Measurements from ENCODE around the gene LIPN.

Gene LIPN, protein sequence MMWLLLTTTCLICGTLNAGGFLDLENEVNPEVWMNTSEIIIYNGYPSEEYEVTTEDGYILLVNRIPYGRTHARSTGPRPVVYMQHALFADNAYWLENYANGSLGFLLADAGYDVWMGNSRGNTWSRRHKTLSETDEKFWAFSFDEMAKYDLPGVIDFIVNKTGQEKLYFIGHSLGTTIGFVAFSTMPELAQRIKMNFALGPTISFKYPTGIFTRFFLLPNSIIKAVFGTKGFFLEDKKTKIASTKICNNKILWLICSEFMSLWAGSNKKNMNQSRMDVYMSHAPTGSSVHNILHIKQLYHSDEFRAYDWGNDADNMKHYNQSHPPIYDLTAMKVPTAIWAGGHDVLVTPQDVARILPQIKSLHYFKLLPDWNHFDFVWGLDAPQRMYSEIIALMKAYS

GRCh38 chr10:88759366-88760101 lies at the start of gene LIPN:
Gene LIPN, plus strand, starts transcription at chr10:88760020. Its CDS starts 1,386 bp downstream, at chr10:88761406.
- POLR2A ChIA-PET (ENCODE audit: low non-redundant PET): no interaction called here
- no peak for DNase-seq (ENCODE audit: low spot score)
- CTCF ChIA-PET: no interaction called here
- H3K27ac ChIP-seq: no peak within 1 kb of the TSS
- TF ChIP-seq, protein P1, sequence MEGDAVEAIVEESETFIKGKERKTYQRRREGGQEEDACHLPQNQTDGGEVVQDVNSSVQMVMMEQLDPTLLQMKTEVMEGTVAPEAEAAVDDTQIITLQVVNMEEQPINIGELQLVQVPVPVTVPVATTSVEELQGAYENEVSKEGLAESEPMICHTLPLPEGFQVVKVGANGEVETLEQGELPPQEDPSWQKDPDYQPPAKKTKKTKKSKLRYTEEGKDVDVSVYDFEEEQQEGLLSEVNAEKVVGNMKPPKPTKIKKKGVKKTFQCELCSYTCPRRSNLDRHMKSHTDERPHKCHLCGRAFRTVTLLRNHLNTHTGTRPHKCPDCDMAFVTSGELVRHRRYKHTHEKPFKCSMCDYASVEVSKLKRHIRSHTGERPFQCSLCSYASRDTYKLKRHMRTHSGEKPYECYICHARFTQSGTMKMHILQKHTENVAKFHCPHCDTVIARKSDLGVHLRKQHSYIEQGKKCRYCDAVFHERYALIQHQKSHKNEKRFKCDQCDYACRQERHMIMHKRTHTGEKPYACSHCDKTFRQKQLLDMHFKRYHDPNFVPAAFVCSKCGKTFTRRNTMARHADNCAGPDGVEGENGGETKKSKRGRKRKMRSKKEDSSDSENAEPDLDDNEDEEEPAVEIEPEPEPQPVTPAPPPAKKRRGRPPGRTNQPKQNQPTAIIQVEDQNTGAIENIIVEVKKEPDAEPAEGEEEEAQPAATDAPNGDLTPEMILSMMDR (conservative IDR thresholded peaks at IDR 0.05; ENCODE audit: low read depth): no peak

DNA sequence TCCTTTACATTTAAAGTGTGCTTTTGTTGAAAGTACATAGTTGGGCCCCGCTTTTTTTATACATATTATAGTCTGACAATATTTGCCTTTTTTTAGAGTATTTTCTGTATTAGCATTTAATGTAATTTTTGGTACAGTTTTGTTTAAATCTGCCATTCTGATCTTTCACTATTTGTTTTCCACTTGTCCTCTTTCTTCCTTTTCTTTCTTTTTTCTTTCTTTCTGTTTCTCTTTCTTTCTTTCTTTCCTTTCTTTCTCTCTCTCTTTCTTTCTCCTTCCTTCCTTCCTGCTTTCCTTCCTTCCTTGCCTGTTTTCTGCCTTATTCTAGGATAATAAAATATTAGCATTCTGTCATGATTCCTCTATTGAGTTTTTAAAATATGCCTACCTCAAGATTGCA lies 44.3 kb upstream of the LIPN start:
- POLR2A ChIA-PET (ENCODE audit: low non-redundant PET): no interaction called here
- CTCF ChIA-PET: no interaction called here
- DNase-seq (ENCODE audit: low spot score): no peak
- TF ChIP-seq, protein P1 (conservative IDR thresholded peaks at IDR 0.05; ENCODE audit: low read depth): no peak
- no peak overlapping the region for H3K27ac ChIP-seq

DNA sequence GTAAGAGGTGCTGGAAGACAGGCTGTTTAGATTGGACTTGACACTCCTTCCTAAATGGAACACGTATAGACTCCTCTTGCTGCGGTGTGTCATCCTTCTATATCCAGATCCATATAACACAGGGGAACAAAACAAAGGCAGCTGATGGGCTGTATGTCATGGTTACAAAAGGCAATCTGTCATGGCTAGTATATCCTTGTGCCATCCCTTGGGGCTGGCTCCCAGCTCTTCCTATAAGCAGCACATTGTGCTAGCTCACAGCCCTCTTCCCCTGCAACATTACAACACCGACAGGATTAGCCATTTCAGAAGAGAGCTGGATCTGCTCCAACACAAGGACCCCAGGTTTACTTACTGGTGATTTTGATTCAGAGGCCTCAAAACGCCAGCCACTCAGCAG lies 38.4 kb upstream of the LIPN start:
- POLR2A ChIA-PET (ENCODE audit: low non-redundant PET): interaction anchor here (0.5 kb wide), 1 partner anchor 89 kb away, joined by 7 read pairs; no protein-coding TSS in a partner anchor
- DNase-seq (ENCODE audit: low spot score): no peak
- CTCF ChIA-PET: interaction anchor here (0.6 kb wide), 1 partner anchor 23 kb away, joined by 4 read pairs; no protein-coding TSS in a partner anchor
- no peak overlapping the region for H3K27ac ChIP-seq
- TF ChIP-seq, protein P1 (conservative IDR thresholded peaks at IDR 0.05; ENCODE audit: low read depth): no peak

- no peak for DNase-seq (ENCODE audit: low spot score)
- H3K27ac ChIP-seq: no peak overlapping the region
- CTCF ChIA-PET: interaction anchor here (0.7 kb wide), 1 partner anchor 483 kb away, joined by 3 read pairs; no protein-coding TSS in a partner anchor
- TF ChIP-seq, protein P1 (conservative IDR thresholded peaks at IDR 0.05; ENCODE audit: low read depth): no peak
- POLR2A ChIA-PET (ENCODE audit: low non-redundant PET): no interaction called here
Measured at GRCh38 chr10:88725798-88726197, 34.0 kb upstream of the LIPN start.

GRCh38 chr10:88728107-88728763 lies 31.6 kb upstream of the LIPN start:
- H3K27ac ChIP-seq: no peak overlapping the region
- ChIA-PET POLR2A (ENCODE audit: low non-redundant PET) (no interaction called here), CTCF (interaction anchor here (0.7 to 1.4 kb wide), 4 partner anchors 12 to 60 kb away, joined by 3 to 4 read pairs (median 3); no protein-coding TSS in a partner anchor)
- DNase-seq (ENCODE audit: low spot score): no peak
- TF ChIP-seq, protein P1 (conservative IDR thresholded peaks at IDR 0.05; ENCODE audit: low read depth): no peak

DNA sequence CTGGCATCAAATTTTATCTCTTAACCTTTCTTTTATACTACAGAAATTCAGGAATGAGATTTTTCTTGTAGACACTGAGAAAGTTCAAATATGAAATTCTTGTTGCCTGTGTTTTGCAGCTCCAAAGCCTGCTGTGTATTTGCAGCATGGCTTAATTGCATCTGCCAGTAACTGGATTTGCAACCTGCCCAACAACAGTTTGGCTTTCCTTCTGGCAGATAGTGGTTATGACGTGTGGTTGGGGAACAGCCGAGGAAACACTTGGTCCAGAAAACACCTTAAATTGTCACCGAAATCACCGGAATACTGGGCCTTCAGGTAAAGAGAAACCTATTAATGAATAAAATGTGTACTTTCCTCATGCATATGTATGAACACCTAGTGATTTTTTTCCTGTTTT lies 29.0 kb upstream of the LIPN start:
- POLR2A ChIA-PET (ENCODE audit: low non-redundant PET): no interaction called here
- TF ChIP-seq, protein P1 (conservative IDR thresholded peaks at IDR 0.05; ENCODE audit: low read depth): no peak
- CTCF ChIA-PET: no interaction called here
- no peak for DNase-seq (ENCODE audit: low spot score)
- no peak overlapping the region for H3K27ac ChIP-seq

All from RWPE1 (cell line).